SK-N-SH (cell line): ENCODE results near the gene TMEM132E. TPM values are rescaled to one million over a fixed set of nuclear protein-coding genes. Genes with fewer than 3 reads are reported as not detected.

Experiments
- CTCF ChIA-PET: fragments of 300-600, 350-600 bp; formaldehyde crosslinking; extraction: SDS; loops from one replicate; lab custom pipeline; 2021; lab: Yijun Ruan, JAX
- POLR2A ChIA-PET: fragments of 350-600 bp; sonication (Branson Sonifier 250); formaldehyde crosslinking; extraction: SDS; loops from one replicate; lab custom pipeline; 2020; ENCODE audit warnings: antibody characterized with exemption, inconsistent platforms; lab: Yijun Ruan, JAX
- DNase-seq: peaks from one replicate; pipeline ENCODE4 v3.0.0; 2012
- H2AFZ ChIP-seq: fragments of 200-600 bp; sonication (generic); 2 replicates; pipeline ENCODE4 v1.8.1; 2016; ENCODE audit warnings: antibody characterized with exemption, mild to moderate bottlenecking, low read depth
- H3F3A ChIP-seq: fragments of 200-600 bp; sonication (generic); replicated peaks from 2 replicates; pipeline ENCODE3; 2016; ENCODE audit warnings: antibody characterized with exemption, mild to moderate bottlenecking; ENCODE audit not compliant: insufficient read depth
- H3K27ac ChIP-seq, 2 experiments: fragments of 200-500 bp in 1 of 2; fragments of 200-600 bp in 1 of 2; sonication (Bioruptor generic) in 1 of 2; sonication (generic), shearing (Covaris generic) in 1 of 2; 2 replicates each; pipeline versions ENCODE4 v1.5.1 to v1.6.1; 2014 to 2016; ENCODE audit warnings: low read depth in 2 of 2, inconsistent platforms in 1 of 2, low read length in 1 of 2, mild to moderate bottlenecking in 1 of 2, mixed read lengths in 1 of 2
- H3K27me3 ChIP-seq: fragments of 200-600 bp; sonication (generic), shearing (Covaris generic); 2 replicates; pipeline ENCODE4 v1.6.1; 2016; ENCODE audit warnings: mixed run types; ENCODE audit not compliant: insufficient read depth
- H3K36me3 ChIP-seq, 2 experiments: fragments of 200-500 bp in 1 of 2; fragments of 200-600 bp in 1 of 2; sonication (Bioruptor generic) in 1 of 2; sonication (generic) in 1 of 2; replicated peaks in 1 of 2; 2 replicates each; pipeline versions ENCODE3 to v1.5.1; 2014 to 2016; ENCODE audit warnings: low read length in 1 of 2, mild to moderate bottlenecking in 1 of 2; ENCODE audit not compliant: insufficient read depth in 2 of 2, control insufficient read depth in 1 of 2
- H3K4me1 ChIP-seq, 2 experiments: fragments of 200-500 bp in 1 of 2; fragments of 200-600 bp in 1 of 2; sonication (Bioruptor generic) in 1 of 2; sonication (generic), shearing (Covaris generic) in 1 of 2; 2 replicates each; pipeline versions ENCODE4 v1.5.1 to v1.6.1; 2014 to 2016; ENCODE audit warnings: low read depth in 1 of 2, low read length in 1 of 2, mixed run types in 1 of 2; ENCODE audit not compliant: insufficient read depth in 2 of 2, control insufficient read depth in 1 of 2
- H3K4me2 ChIP-seq: fragments of 200-600 bp; sonication (generic), shearing (Covaris generic); 2 replicates; pipeline ENCODE4 v1.6.1; 2017; ENCODE audit warnings: mixed run types
- H3K4me3 ChIP-seq, 2 experiments: fragments of 200-500 bp in 1 of 2; fragments of 200-600 bp in 1 of 2; sonication (Bioruptor generic) in 1 of 2; sonication (generic), shearing (Covaris generic) in 1 of 2; 2 replicates each; pipeline versions ENCODE4 v1.5.1 to v1.8.1; 2014 to 2016; ENCODE audit warnings: low read depth in 2 of 2, inconsistent platforms in 1 of 2, low read length in 1 of 2, mild to moderate bottlenecking in 1 of 2, mixed read lengths in 1 of 2, moderate library complexity in 1 of 2
- H3K79me2 ChIP-seq: fragments of 200-600 bp; sonication (generic); 2 replicates; pipeline ENCODE4 v1.8.1; 2017; ENCODE audit warnings: mild to moderate bottlenecking; ENCODE audit not compliant: insufficient read depth
- H3K9ac ChIP-seq: fragments of 200-600 bp; sonication (generic); 2 replicates; pipeline ENCODE4 v1.6.1; 2017; ENCODE audit warnings: mixed run types
- H3K9me2 ChIP-seq: fragments of 200-600 bp; sonication (generic); 2 replicates; pipeline ENCODE4 v1.6.1; 2017; ENCODE audit warnings: mixed run types
- H3K9me3 ChIP-seq: fragments of 200-600 bp; sonication (generic); 2 replicates; pipeline ENCODE4 v1.6.1; 2017; ENCODE audit warnings: mixed run types, mild to moderate bottlenecking, moderate library complexity
- H4K20me1 ChIP-seq: fragments of 200-600 bp; sonication (generic); 2 replicates; pipeline ENCODE4 v1.6.1; 2017; ENCODE audit warnings: mild to moderate bottlenecking, mixed run types; ENCODE audit not compliant: insufficient read depth
- CHD2 ChIP-seq: fragments of 150-350 bp; IDR thresholded peaks from 2 replicates; pipeline ENCODE4 v1.6.1; 2018; ENCODE audit warnings: low read length; ENCODE audit not compliant: partially characterized antibody
- ELF1 ChIP-seq: IDR thresholded peaks from 2 replicates; pipeline ENCODE4 v1.4.0; 2012
- EZH2phosphoT487 ChIP-seq: fragments of 200-600 bp; sonication (generic); IDR thresholded peaks from 2 replicates; pipeline ENCODE4 v1.6.1; 2017; ENCODE audit warnings: low read depth, mixed run types, mild to moderate bottlenecking, antibody characterized with exemption, moderate library complexity, borderline replicate concordance
- FOSL2 ChIP-seq: IDR thresholded peaks from 2 replicates; pipeline ENCODE4 v1.4.0; 2012; ENCODE audit warnings: low read depth, mild to moderate bottlenecking, moderate library complexity, borderline replicate concordance
- GABPA ChIP-seq: IDR thresholded peaks from 2 replicates; pipeline ENCODE4 v1.4.0; 2012; ENCODE audit warnings: low read depth, mild to moderate bottlenecking
- MXI1 ChIP-seq: IDR thresholded peaks from 2 replicates; pipeline ENCODE4 v1.6.1; 2012; ENCODE audit warnings: mild to moderate bottlenecking, low read depth, low read length, improper control_type of control experiment
- NRF1 ChIP-seq: IDR thresholded peaks from 2 replicates; pipeline ENCODE4 v1.6.1; 2012; ENCODE audit warnings: low read depth, mild to moderate bottlenecking, low read length
- POLR2AphosphoS5 ChIP-seq: IDR thresholded peaks from 2 replicates; pipeline ENCODE4 v1.6.1; 2012; ENCODE audit warnings: low read depth, low read length
- RXRA ChIP-seq: IDR thresholded peaks from 2 replicates; pipeline ENCODE4 v1.4.0; 2012; ENCODE audit warnings: low read depth, mild to moderate bottlenecking, borderline replicate concordance
- SMC3 ChIP-seq: IDR thresholded peaks from 2 replicates; pipeline ENCODE4 v1.6.1; 2012; ENCODE audit warnings: low read depth, low read length, improper control_type of control experiment
- TAF1 ChIP-seq: IDR thresholded peaks from 2 replicates; pipeline ENCODE4 v1.6.1; 2012; ENCODE audit warnings: low read depth, mild to moderate bottlenecking, low read length, moderate library complexity, borderline replicate concordance
- WGBS: methylation state at CpG from one replicate; pipeline ENCODE4 v1.1.6; 2017; ENCODE audit warnings: low lambda C conversion rate; 5-methylcytosine and 5-hydroxymethylcytosine counted together
- polyA plus RNA-seq, 3 experiments: library from polyadenylated mRNA; depleted of rRNA; stranded (reverse); fragments of >200 nt; gene quantifications; 2 replicates each; pipeline ENCODE4 v1.2.3, GENCODE V29; 2012
- TF ChIP-seq, protein P1 (sequence below): IDR thresholded peaks from 2 replicates; pipeline ENCODE4 v1.4.0; 2012; ENCODE audit warnings: low read depth, borderline replicate concordance
- TF ChIP-seq, protein P2 (sequence below): fragments of 200-600 bp; sonication (generic); IDR thresholded peaks from 2 replicates; pipeline ENCODE4 v1.6.1; 2017; ENCODE audit warnings: antibody characterized with exemption, mild to moderate bottlenecking, moderate library complexity
- TF ChIP-seq, protein P3 (sequence below): fragments of 150-350 bp; IDR thresholded peaks from 2 replicates; pipeline ENCODE4 v1.6.1; 2016; ENCODE audit warnings: mild to moderate bottlenecking, low read depth, low read length
- TF ChIP-seq, protein P4 (sequence below): IDR thresholded peaks from 2 replicates; pipeline ENCODE4 v1.4.0; 2012; ENCODE audit warnings: low read depth, borderline replicate concordance
- TF ChIP-seq, protein P5 (sequence below): fragments of 150-350 bp; IDR thresholded peaks from 2 replicates; pipeline ENCODE4 v1.6.1; 2017; ENCODE audit warnings: antibody characterized with exemption, low read length, low read depth, borderline replicate concordance
- TF ChIP-seq, protein P6 (sequence below): IDR thresholded peaks from 2 replicates; pipeline ENCODE4 v1.6.1; 2012; ENCODE audit warnings: mild to moderate bottlenecking, low read depth, low read length, moderate library complexity

The TMEM132E gene
- polyA plus RNA-seq, 1 of the 3 experiments (the other 2 are of a cell fraction), result not detected

DNA sequence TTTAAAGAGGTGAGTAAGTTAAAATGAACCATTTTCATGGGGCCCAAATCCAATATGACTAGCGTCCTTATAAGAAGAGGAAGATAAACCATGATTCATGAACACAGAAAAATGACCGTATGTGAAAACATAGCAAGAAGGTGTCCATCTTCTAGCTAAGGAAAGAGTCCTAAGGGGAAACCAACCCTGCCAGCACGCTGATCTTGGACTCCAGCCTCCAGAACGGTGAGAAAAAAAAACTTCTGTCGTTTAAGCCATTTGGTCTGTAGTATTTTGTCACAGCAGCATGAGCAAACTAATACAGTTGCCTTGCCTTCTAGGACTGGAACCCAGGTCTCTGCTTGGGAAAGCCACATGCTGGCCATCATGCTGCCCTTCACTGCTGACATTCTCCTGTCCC is 4.2 kb upstream of the TMEM132E start:
- TF ChIP-seq GABPA, result no peak
- TF ChIP-seq CHD2, result no peak
- TF ChIP-seq MXI1, result no peak
- no peak for TF ChIP-seq ELF1
- TF ChIP-seq, protein P1, sequence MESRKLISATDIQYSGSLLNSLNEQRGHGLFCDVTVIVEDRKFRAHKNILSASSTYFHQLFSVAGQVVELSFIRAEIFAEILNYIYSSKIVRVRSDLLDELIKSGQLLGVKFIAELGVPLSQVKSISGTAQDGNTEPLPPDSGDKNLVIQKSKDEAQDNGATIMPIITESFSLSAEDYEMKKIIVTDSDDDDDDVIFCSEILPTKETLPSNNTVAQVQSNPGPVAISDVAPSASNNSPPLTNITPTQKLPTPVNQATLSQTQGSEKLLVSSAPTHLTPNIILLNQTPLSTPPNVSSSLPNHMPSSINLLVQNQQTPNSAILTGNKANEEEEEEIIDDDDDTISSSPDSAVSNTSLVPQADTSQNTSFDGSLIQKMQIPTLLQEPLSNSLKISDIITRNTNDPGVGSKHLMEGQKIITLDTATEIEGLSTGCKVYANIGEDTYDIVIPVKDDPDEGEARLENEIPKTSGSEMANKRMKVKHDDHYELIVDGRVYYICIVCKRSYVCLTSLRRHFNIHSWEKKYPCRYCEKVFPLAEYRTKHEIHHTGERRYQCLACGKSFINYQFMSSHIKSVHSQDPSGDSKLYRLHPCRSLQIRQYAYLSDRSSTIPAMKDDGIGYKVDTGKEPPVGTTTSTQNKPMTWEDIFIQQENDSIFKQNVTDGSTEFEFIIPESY, result no peak
- TF ChIP-seq FOSL2, result no peak
- TF ChIP-seq, protein P2, sequence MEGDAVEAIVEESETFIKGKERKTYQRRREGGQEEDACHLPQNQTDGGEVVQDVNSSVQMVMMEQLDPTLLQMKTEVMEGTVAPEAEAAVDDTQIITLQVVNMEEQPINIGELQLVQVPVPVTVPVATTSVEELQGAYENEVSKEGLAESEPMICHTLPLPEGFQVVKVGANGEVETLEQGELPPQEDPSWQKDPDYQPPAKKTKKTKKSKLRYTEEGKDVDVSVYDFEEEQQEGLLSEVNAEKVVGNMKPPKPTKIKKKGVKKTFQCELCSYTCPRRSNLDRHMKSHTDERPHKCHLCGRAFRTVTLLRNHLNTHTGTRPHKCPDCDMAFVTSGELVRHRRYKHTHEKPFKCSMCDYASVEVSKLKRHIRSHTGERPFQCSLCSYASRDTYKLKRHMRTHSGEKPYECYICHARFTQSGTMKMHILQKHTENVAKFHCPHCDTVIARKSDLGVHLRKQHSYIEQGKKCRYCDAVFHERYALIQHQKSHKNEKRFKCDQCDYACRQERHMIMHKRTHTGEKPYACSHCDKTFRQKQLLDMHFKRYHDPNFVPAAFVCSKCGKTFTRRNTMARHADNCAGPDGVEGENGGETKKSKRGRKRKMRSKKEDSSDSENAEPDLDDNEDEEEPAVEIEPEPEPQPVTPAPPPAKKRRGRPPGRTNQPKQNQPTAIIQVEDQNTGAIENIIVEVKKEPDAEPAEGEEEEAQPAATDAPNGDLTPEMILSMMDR, result no peak
- TF ChIP-seq, protein P3, sequence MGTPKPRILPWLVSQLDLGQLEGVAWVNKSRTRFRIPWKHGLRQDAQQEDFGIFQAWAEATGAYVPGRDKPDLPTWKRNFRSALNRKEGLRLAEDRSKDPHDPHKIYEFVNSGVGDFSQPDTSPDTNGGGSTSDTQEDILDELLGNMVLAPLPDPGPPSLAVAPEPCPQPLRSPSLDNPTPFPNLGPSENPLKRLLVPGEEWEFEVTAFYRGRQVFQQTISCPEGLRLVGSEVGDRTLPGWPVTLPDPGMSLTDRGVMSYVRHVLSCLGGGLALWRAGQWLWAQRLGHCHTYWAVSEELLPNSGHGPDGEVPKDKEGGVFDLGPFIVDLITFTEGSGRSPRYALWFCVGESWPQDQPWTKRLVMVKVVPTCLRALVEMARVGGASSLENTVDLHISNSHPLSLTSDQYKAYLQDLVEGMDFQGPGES, result no peak
- TF ChIP-seq NRF1, result no peak
- TF ChIP-seq RXRA, result no peak
- TF ChIP-seq POLR2AphosphoS5, result no peak
- TF ChIP-seq, protein P4, sequence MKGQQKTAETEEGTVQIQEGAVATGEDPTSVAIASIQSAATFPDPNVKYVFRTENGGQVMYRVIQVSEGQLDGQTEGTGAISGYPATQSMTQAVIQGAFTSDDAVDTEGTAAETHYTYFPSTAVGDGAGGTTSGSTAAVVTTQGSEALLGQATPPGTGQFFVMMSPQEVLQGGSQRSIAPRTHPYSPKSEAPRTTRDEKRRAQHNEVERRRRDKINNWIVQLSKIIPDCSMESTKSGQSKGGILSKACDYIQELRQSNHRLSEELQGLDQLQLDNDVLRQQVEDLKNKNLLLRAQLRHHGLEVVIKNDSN, result no peak
- no peak for TF ChIP-seq EZH2phosphoT487
- TF ChIP-seq, protein P5, sequence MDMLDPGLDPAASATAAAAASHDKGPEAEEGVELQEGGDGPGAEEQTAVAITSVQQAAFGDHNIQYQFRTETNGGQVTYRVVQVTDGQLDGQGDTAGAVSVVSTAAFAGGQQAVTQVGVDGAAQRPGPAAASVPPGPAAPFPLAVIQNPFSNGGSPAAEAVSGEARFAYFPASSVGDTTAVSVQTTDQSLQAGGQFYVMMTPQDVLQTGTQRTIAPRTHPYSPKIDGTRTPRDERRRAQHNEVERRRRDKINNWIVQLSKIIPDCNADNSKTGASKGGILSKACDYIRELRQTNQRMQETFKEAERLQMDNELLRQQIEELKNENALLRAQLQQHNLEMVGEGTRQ, result no peak
- TF ChIP-seq TAF1, result no peak
- TF ChIP-seq, protein P6, sequence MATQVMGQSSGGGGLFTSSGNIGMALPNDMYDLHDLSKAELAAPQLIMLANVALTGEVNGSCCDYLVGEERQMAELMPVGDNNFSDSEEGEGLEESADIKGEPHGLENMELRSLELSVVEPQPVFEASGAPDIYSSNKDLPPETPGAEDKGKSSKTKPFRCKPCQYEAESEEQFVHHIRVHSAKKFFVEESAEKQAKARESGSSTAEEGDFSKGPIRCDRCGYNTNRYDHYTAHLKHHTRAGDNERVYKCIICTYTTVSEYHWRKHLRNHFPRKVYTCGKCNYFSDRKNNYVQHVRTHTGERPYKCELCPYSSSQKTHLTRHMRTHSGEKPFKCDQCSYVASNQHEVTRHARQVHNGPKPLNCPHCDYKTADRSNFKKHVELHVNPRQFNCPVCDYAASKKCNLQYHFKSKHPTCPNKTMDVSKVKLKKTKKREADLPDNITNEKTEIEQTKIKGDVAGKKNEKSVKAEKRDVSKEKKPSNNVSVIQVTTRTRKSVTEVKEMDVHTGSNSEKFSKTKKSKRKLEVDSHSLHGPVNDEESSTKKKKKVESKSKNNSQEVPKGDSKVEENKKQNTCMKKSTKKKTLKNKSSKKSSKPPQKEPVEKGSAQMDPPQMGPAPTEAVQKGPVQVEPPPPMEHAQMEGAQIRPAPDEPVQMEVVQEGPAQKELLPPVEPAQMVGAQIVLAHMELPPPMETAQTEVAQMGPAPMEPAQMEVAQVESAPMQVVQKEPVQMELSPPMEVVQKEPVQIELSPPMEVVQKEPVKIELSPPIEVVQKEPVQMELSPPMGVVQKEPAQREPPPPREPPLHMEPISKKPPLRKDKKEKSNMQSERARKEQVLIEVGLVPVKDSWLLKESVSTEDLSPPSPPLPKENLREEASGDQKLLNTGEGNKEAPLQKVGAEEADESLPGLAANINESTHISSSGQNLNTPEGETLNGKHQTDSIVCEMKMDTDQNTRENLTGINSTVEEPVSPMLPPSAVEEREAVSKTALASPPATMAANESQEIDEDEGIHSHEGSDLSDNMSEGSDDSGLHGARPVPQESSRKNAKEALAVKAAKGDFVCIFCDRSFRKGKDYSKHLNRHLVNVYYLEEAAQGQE, result no peak
- no peak for TF ChIP-seq SMC3
- TF ChIP-seq, all 33 proteins: peak for 0
- H3K4me2 ChIP-seq, result no peak overlapping the region
- POLR2A ChIA-PET, result no interaction called here
- WGBS, result 30% methylated on average over 5 of the region's 5 CpGs
- no peak overlapping the region for H3K27ac ChIP-seq
- no peaks in the 10 kb centered on the region for H4K20me1 ChIP-seq
- no peak for DNase-seq
- H3K9me2 ChIP-seq, result no peaks in the 10 kb centered on the region
- CTCF ChIA-PET, result interaction anchor here (0.9 to 2.2 kb wide), 7 partner anchors 9 to 63 kb away, joined by 3 to 8 read pairs (median 4); no protein-coding TSS in a partner anchor
- H2AFZ ChIP-seq, result no peak overlapping the region
- no peaks in the 10 kb centered on the region for H3K79me2 ChIP-seq
- H3K4me1 ChIP-seq, result peaks cover 0 to 12% of the 10 kb centered on the region in 2 experiments; a peak in 1 of 4 replicates
- H3F3A ChIP-seq, result no peaks in the 10 kb centered on the region
- no peaks in the 10 kb centered on the region for H3K9me3 ChIP-seq
- no peak overlapping the region for H3K9ac ChIP-seq
- H3K27me3 ChIP-seq, result peaks cover 35% of the 10 kb centered on the region
- H3K36me3 ChIP-seq, result no peaks in the 10 kb centered on the region
- H3K4me3 ChIP-seq, result no peak overlapping the region
